ENCODE measurements around the gene HTT. TPM values are rescaled to one million over a fixed set of nuclear protein-coding genes. Genes with fewer than 3 reads are reported as not detected.

Gene HTT
- total RNA-seq, 2 donors from 2014 or later, result 51.0 to 55.5 TPM

- Histone ChIP-seq H3K27ac (no peak overlapping the region), H3K36me3 (no peaks in the 10 kb centered on the region), H3K9me3 (no peaks in the 10 kb centered on the region), H3K4me1 (no peaks in the 10 kb centered on the region), H3K9ac (ENCODE audit: low read depth in 2 of 2, low read length in 2 of 2) (no peak overlapping the region), H3K27me3 (no peaks in the 10 kb centered on the region), H3K4me3 (no peak overlapping the region)
- intact Hi-C loops (cut with DNase I), result no loop called here
- DNase-seq, result no peak
- TF ChIP-seq CTCF (IDR thresholded peaks at IDR 0.05), result no peak
These were observed 171.2 kb downstream of the HTT start for GRCh38 chr4:3245676-3246075.

GRCh38 chr4:3246458-3247398, 172.2 kb downstream of the HTT start:
- Histone ChIP-seq H3K9ac (ENCODE audit: low read depth in 2 of 2, low read length in 2 of 2) (no peak overlapping the region), H3K36me3 (no peaks in the 10 kb centered on the region), H3K4me1 (no peaks in the 10 kb centered on the region), H3K4me3 (no peak overlapping the region), H3K27ac (no peak overlapping the region), H3K9me3 (no peaks in the 10 kb centered on the region), H3K27me3 (no peaks in the 10 kb centered on the region)
- no peak for DNase-seq
- TF ChIP-seq CTCF (IDR thresholded peaks at IDR 0.05), result no peak
- intact Hi-C loops (cut with DNase I), result no loop called here

GRCh38 chr4:3247399-3248177, 173.1 kb downstream of the HTT start:
- TF ChIP-seq CTCF (IDR thresholded peaks at IDR 0.05), result no peak
- DNase-seq, result no peak

GRCh38 chr4:3248178-3248480, 173.6 kb downstream of the HTT start:
- DNase-seq, result no peak
- no peaks in the 10 kb centered on the region for H3K36me3 ChIP-seq
- no peaks in the 10 kb centered on the region for H3K4me1 ChIP-seq
- no peaks in the 10 kb centered on the region for H3K27me3 ChIP-seq
- intact Hi-C loops (cut with DNase I), result no loop called here
- no peak overlapping the region for H3K9ac ChIP-seq (ENCODE audit: low read depth in 2 of 2, low read length in 2 of 2)
- TF ChIP-seq CTCF (IDR thresholded peaks at IDR 0.05), result no peak
- no peak overlapping the region for H3K27ac ChIP-seq
- no peak overlapping the region for H3K4me3 ChIP-seq
- no peaks in the 10 kb centered on the region for H3K9me3 ChIP-seq

More at GRCh38 chr4:3247399-3248177, 173.1 kb downstream of the HTT start:
- Histone ChIP-seq H3K27ac (no peak overlapping the region), H3K9ac (ENCODE audit: low read depth in 2 of 2, low read length in 2 of 2) (no peak overlapping the region), H3K36me3 (no peaks in the 10 kb centered on the region), H3K27me3 (no peaks in the 10 kb centered on the region), H3K4me3 (no peak overlapping the region), H3K9me3 (no peaks in the 10 kb centered on the region), H3K4me1 (no peaks in the 10 kb centered on the region)
- intact Hi-C loops (cut with DNase I), result no loop called here

- DNase-seq, result no peak
- no peaks in the 10 kb centered on the region for H3K4me1 ChIP-seq
- no peak for TF ChIP-seq CTCF (IDR thresholded peaks at IDR 0.05)
- no peak within 1 kb of the TSS for H3K9ac ChIP-seq (ENCODE audit: low read depth in 2 of 2, low read length in 2 of 2)
- H3K36me3 ChIP-seq, result no peaks in the 10 kb centered on the region
- intact Hi-C loops (cut with DNase I), result no loop called here
- H3K27ac ChIP-seq, result no peak within 1 kb of the TSS
- no peaks in the 10 kb centered on the region for H3K27me3 ChIP-seq
- H3K4me3 ChIP-seq, result no peak within 1 kb of the TSS
- H3K9me3 ChIP-seq, result no peaks in the 10 kb centered on the region
These were observed 174.6 kb downstream of the HTT start, which contains the start of gene MSANTD1 for GRCh38 chr4:3248811-3249661. Gene MSANTD1 (plus strand): TSS chr4:3249159. CDS start chr4:3249223, 64 bp downstream.
